ENCODE data around the gene MLH1.

- TF ChIP-seq SUZ12 (IDR thresholded peaks at IDR 0.05; ENCODE audit: extremely low read depth, insufficient read depth, insufficient read length) = no peak
- TF ChIP-seq YY1 (IDR thresholded peaks at IDR 0.05; ENCODE audit: insufficient read depth, insufficient read length) = no peak
Measured at GRCh38 chr3:36965440-36965839, 27.9 kb upstream of the MLH1 start.
